ENCODE results near the gene TJP1.

TJP1 gene

DNA sequence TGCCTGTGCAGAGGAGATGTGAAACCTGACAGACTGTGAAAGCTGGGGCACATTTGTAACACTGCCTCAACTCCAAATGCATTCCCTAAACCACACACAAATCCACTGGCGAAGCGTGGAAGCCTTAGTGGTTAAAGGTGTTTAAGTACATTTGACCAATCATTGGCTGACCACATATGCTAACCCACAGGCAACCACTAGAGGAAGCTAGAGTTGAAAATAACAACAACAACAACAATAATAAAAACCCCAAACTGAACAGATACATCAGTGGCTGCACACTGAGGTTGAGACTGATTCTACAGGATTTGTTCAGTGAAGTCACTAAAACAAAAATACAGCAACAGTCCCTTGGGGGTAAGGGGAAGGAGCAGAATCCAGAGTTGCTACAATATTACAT lies 129.7 kb downstream of the TJP1 start (continued):
- TF ChIP-seq, protein P1, sequence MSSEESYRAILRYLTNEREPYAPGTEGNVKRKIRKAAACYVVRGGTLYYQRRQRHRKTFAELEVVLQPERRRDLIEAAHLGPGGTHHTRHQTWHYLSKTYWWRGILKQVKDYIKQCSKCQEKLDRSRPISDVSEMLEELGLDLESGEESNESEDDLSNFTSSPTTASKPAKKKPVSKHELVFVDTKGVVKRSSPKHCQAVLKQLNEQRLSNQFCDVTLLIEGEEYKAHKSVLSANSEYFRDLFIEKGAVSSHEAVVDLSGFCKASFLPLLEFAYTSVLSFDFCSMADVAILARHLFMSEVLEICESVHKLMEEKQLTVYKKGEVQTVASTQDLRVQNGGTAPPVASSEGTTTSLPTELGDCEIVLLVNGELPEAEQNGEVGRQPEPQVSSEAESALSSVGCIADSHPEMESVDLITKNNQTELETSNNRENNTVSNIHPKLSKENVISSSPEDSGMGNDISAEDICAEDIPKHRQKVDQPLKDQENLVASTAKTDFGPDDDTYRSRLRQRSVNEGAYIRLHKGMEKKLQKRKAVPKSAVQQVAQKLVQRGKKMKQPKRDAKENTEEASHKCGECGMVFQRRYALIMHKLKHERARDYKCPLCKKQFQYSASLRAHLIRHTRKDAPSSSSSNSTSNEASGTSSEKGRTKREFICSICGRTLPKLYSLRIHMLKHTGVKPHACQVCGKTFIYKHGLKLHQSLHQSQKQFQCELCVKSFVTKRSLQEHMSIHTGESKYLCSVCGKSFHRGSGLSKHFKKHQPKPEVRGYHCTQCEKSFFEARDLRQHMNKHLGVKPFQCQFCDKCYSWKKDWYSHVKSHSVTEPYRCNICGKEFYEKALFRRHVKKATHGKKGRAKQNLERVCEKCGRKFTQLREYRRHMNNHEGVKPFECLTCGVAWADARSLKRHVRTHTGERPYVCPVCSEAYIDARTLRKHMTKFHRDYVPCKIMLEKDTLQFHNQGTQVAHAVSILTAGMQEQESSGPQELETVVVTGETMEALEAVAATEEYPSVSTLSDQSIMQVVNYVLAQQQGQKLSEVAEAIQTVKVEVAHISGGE (tag by site-specific recombination; conservative IDR thresholded peaks at IDR 0.05; ENCODE audit: low read depth): no peak
- no peak for TF ChIP-seq GLI2 (tag by site-specific recombination; IDR thresholded peaks at IDR 0.05; ENCODE audit: borderline replicate concordance, low read depth)
- no peak for TF ChIP-seq ZNF837 (tag by site-specific recombination; IDR thresholded peaks at IDR 0.05)
- no peak for TF ChIP-seq ZNF558 (tag by site-specific recombination; IDR thresholded peaks at IDR 0.05)
- TF ChIP-seq, protein P2, sequence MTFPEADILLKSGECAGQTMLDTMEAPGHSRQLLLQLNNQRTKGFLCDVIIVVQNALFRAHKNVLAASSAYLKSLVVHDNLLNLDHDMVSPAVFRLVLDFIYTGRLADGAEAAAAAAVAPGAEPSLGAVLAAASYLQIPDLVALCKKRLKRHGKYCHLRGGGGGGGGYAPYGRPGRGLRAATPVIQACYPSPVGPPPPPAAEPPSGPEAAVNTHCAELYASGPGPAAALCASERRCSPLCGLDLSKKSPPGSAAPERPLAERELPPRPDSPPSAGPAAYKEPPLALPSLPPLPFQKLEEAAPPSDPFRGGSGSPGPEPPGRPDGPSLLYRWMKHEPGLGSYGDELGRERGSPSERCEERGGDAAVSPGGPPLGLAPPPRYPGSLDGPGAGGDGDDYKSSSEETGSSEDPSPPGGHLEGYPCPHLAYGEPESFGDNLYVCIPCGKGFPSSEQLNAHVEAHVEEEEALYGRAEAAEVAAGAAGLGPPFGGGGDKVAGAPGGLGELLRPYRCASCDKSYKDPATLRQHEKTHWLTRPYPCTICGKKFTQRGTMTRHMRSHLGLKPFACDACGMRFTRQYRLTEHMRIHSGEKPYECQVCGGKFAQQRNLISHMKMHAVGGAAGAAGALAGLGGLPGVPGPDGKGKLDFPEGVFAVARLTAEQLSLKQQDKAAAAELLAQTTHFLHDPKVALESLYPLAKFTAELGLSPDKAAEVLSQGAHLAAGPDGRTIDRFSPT (tag by site-specific recombination; IDR thresholded peaks at IDR 0.05): no peak
- no peak for TF ChIP-seq ZSCAN30 (tag by site-specific recombination; IDR thresholded peaks at IDR 0.05)
- TF ChIP-seq ZNF202 (tag by site-specific recombination; IDR thresholded peaks at IDR 0.05; ENCODE audit: borderline replicate concordance): no peak
- TF ChIP-seq ZNF701 (tag by site-specific recombination; IDR thresholded peaks at IDR 0.05): no peak

DNA sequence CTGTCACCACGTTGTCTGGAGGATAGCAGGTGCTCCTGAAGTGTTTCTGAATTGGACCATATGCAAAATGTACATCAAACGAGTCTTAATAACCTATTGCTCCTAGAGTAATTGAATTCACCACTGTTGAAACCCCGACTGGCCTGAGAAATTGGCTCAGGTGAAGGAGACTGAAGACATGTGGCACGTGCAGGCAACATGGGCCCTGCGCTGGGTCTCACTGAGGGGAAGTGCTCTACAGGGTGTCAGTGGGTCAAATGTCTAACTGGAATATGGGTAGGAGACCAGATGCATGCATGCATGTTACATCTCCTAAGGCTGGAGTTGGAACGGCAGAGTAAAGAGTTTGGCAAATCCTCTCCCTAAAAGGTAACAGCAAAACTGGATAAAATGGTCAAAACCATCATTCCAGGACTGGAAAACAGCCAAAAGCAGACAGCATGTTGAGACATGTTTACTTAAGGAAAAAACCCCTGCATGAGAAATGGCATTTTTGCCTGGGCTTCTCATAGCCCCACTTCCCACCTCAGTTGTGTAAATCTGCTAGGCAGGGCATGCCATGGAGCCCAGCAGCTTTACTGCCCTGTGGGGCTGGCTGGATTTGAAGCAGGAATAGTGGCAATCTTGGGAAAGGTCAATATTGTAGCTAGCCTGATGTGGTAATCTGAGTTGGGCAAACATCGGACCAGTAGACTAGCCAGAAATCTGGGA lies 131.3 kb downstream of the TJP1 start:
- POLR2A ChIA-PET: no interaction called here
- CTCF ChIA-PET: no interaction called here
- H3K4me1 ChIP-seq (ENCODE audit: control insufficient read depth, insufficient read depth, low read length): no peaks in the 10 kb centered on the region
- no peaks in the 10 kb centered on the region for H3K9me3 ChIP-seq (ENCODE audit: control insufficient read depth, insufficient read depth, low read depth, low read length)
- TF ChIP-seq ZNF391 (tag by site-specific recombination; IDR thresholded peaks at IDR 0.05; ENCODE audit: borderline replicate concordance, low read depth) (no peak), ZNF549 (tag by site-specific recombination; IDR thresholded peaks at IDR 0.05) (no peak), KLF1 (tag by site-specific recombination; IDR thresholded peaks at IDR 0.05) (no peak), ZNF146 (tag by site-specific recombination; IDR thresholded peaks at IDR 0.05) (no peak), REPIN1 (tag by site-specific recombination; IDR thresholded peaks at IDR 0.05; ENCODE audit: low read depth) (no peak), ZFP37 (tag by site-specific recombination; IDR thresholded peaks at IDR 0.05) (no peak), ZNF157 (tag by site-specific recombination; IDR thresholded peaks at IDR 0.05) (no peak), SP7 (tag by site-specific recombination; IDR thresholded peaks at IDR 0.05) (no peak), ZIC2 (tag by site-specific recombination; IDR thresholded peaks at IDR 0.05) (no peak), KLF8 (tag by site-specific recombination; IDR thresholded peaks at IDR 0.05) (no peak), ZNF2 (tag by site-specific recombination; IDR thresholded peaks at IDR 0.05) (no peak), ZNF114 (tag by site-specific recombination; IDR thresholded peaks at IDR 0.05) (no peak)
- TF ChIP-seq, protein P3, sequence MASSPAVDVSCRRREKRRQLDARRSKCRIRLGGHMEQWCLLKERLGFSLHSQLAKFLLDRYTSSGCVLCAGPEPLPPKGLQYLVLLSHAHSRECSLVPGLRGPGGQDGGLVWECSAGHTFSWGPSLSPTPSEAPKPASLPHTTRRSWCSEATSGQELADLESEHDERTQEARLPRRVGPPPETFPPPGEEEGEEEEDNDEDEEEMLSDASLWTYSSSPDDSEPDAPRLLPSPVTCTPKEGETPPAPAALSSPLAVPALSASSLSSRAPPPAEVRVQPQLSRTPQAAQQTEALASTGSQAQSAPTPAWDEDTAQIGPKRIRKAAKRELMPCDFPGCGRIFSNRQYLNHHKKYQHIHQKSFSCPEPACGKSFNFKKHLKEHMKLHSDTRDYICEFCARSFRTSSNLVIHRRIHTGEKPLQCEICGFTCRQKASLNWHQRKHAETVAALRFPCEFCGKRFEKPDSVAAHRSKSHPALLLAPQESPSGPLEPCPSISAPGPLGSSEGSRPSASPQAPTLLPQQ (tag by site-specific recombination; IDR thresholded peaks at IDR 0.05): no peak
- TF ChIP-seq, protein P4, sequence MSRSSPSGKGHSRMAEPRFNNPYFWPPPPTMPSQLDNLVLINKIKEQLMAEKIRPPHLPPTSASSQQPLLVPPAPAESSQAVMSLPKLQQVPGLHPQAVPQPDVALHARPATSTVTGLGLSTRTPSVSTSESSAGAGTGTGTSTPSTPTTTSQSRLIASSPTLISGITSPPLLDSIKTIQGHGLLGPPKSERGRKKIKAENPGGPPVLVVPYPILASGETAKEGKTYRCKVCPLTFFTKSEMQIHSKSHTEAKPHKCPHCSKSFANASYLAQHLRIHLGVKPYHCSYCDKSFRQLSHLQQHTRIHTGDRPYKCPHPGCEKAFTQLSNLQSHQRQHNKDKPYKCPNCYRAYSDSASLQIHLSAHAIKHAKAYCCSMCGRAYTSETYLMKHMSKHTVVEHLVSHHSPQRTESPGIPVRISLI (tag by site-specific recombination; IDR thresholded peaks at IDR 0.05): no peak
- TF ChIP-seq, protein P5, sequence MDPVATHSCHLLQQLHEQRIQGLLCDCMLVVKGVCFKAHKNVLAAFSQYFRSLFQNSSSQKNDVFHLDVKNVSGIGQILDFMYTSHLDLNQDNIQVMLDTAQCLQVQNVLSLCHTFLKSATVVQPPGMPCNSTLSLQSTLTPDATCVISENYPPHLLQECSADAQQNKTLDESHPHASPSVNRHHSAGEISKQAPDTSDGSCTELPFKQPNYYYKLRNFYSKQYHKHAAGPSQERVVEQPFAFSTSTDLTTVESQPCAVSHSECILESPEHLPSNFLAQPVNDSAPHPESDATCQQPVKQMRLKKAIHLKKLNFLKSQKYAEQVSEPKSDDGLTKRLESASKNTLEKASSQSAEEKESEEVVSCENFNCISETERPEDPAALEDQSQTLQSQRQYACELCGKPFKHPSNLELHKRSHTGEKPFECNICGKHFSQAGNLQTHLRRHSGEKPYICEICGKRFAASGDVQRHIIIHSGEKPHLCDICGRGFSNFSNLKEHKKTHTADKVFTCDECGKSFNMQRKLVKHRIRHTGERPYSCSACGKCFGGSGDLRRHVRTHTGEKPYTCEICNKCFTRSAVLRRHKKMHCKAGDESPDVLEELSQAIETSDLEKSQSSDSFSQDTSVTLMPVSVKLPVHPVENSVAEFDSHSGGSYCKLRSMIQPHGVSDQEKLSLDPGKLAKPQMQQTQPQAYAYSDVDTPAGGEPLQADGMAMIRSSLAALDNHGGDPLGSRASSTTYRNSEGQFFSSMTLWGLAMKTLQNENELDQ (tag by site-specific recombination; IDR thresholded peaks at IDR 0.05; ENCODE audit: low read depth): no peak
- TF ChIP-seq, protein P6, sequence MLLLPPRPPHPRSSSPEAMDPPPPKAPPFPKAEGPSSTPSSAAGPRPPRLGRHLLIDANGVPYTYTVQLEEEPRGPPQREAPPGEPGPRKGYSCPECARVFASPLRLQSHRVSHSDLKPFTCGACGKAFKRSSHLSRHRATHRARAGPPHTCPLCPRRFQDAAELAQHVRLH (tag by site-specific recombination; IDR thresholded peaks at IDR 0.05): no peak
- H3K27ac ChIP-seq (ENCODE audit: extremely low read depth, low read depth, low read length): no peak overlapping the region
- H3K36me3 ChIP-seq (ENCODE audit: control insufficient read depth in 2 of 2, insufficient read depth in 1 of 2, low read length in 2 of 2): no peaks in the 10 kb centered on the region
- no peak overlapping the region for H3K4me3 ChIP-seq (ENCODE audit: low read depth, low read length)
